Measurements from ENCODE around the gene ST6GAL1. TPM values are rescaled to one million over a fixed set of nuclear protein-coding genes. Genes with fewer than 3 reads are reported as not detected.

ST6GAL1 gene
- total RNA-seq, 1 donor from 2014 or later, result 36.6 TPM

DNA sequence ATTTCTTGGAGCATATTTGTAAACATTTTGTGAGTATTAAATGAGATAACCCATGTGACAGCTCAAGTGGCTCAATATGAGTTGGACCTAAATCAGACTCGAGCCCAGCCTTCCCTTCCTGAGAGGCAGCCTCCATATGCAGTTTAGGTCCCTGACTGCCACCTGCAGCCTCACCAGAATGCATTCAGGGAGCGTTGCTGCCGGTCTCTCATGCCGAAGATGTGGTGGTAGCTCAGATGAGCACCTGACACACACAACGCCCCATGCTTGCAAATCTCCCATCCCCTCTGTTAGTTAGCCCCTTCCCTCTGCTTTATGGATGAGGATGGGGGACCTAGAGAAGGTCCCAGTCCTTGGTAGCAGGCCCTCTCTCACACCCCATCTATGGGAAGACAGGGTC is 9.2 kb downstream of the ST6GAL1 start:
- TF ChIP-seq, protein P1, sequence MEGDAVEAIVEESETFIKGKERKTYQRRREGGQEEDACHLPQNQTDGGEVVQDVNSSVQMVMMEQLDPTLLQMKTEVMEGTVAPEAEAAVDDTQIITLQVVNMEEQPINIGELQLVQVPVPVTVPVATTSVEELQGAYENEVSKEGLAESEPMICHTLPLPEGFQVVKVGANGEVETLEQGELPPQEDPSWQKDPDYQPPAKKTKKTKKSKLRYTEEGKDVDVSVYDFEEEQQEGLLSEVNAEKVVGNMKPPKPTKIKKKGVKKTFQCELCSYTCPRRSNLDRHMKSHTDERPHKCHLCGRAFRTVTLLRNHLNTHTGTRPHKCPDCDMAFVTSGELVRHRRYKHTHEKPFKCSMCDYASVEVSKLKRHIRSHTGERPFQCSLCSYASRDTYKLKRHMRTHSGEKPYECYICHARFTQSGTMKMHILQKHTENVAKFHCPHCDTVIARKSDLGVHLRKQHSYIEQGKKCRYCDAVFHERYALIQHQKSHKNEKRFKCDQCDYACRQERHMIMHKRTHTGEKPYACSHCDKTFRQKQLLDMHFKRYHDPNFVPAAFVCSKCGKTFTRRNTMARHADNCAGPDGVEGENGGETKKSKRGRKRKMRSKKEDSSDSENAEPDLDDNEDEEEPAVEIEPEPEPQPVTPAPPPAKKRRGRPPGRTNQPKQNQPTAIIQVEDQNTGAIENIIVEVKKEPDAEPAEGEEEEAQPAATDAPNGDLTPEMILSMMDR (IDR thresholded peaks at IDR 0.05), result no peak
- H3K4me3 Mint-ChIP-seq (ENCODE audit: unreplicated experiment), result no peak overlapping the region
- no peaks in the 10 kb centered on the region for H3K27me3 Mint-ChIP-seq (ENCODE audit: low read depth)
- H3K9me3 Mint-ChIP-seq (ENCODE audit: low read depth), result peaks cover 3% of the 10 kb centered on the region
- H3K36me3 Mint-ChIP-seq (ENCODE audit: low read depth), result peaks cover 16% of the 10 kb centered on the region
- DNase-seq (ENCODE audit: low spot score), result no peak
- peaks cover 28% of the 10 kb centered on the region for H3K4me1 Mint-ChIP-seq (ENCODE audit: low read depth)
- H3K27ac Mint-ChIP-seq (ENCODE audit: unreplicated experiment), result no peak overlapping the region

DNA sequence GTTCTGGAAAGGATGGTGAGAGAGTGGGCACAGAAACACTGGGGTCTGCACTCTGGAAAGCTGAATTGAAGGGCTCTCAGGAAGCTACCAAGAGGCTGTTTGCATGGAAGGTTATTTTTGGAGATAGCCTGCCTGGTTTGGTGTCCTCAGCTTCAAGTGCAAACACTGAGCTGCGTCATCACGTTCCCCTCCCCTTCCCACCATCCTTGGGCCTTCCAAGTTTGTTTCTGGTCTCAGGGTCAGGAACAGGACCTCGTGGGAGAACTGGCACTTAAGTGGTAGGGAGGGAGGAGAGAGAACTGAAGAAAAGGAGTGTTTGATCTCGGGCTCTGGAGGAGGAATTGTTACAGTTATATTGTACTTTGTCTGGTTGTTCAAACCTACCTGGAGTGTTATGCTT is 10.6 kb downstream of the ST6GAL1 start:
- Mint-ChIP-seq H3K36me3 (ENCODE audit: low read depth) (peaks cover 12% of the 10 kb centered on the region), H3K9me3 (ENCODE audit: low read depth) (no peaks in the 10 kb centered on the region), H3K4me1 (ENCODE audit: low read depth) (peaks cover 32% of the 10 kb centered on the region), H3K27me3 (ENCODE audit: low read depth) (no peaks in the 10 kb centered on the region), H3K4me3 (ENCODE audit: unreplicated experiment) (no peak overlapping the region), H3K27ac (ENCODE audit: unreplicated experiment) (peak overlapping the region; percentile 71)
- DNase-seq (ENCODE audit: low spot score), result no peak
- TF ChIP-seq, protein P1 (IDR thresholded peaks at IDR 0.05), result no peak

DNA sequence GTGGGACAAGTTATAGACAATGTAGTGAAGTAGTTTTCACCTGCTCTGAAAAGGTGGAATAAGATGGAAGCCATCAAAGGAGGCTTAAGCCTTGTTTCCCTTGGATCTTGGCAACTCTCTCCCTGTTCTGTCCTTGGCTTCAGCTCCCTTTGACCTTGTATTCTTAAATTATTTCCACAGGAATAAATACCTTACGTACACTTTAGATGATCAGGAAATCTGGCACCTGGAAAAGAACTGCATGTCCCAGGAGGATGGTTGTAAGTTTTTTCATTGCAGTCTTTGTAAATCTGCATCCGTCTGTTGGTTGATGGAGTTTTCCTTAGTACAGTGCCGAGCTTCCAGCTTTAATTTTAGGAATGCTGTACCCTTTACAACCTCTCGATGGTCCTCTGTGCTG is 11.8 kb downstream of the ST6GAL1 start:
- Mint-ChIP-seq H3K27ac (ENCODE audit: unreplicated experiment) (no peak overlapping the region), H3K9me3 (ENCODE audit: low read depth) (no peaks in the 10 kb centered on the region), H3K4me3 (ENCODE audit: unreplicated experiment) (no peak overlapping the region), H3K27me3 (ENCODE audit: low read depth) (no peaks in the 10 kb centered on the region), H3K36me3 (ENCODE audit: low read depth) (peaks cover 16% of the 10 kb centered on the region), H3K4me1 (ENCODE audit: low read depth) (peaks cover 32% of the 10 kb centered on the region)
- no peak for DNase-seq (ENCODE audit: low spot score)
- TF ChIP-seq, protein P1 (IDR thresholded peaks at IDR 0.05), result no peak

DNA sequence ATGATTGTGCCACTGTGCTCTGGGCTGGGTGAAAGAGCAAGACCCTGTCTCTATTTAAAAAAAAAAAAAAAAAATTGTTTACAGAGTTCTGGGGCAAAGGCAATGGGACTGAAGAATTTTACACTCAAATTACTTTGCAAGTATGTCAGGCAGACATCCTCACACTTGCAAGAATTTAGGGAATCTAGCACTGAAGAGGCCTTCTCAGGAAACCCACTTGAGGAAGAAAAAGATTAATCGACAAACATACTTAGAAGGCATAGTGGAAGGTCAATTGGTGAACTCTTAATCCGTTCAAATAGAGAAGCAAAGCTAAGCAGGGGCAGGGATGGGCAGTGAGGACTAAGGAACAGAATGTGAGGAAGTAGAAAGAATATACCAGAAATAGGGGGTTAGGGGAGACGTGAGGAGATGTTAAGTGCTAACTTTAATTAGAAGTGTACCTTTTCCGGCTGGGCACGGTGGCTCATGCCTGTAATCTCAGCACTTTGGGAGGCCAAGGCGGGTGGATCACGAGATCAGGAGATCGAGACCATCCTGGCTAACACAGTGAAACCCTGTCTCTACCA is 15.0 kb downstream of the ST6GAL1 start:
- no peak for DNase-seq (ENCODE audit: low spot score)
- TF ChIP-seq, protein P1 (IDR thresholded peaks at IDR 0.05), result no peak
- Mint-ChIP-seq H3K27ac (ENCODE audit: unreplicated experiment) (peak overlapping the region; percentile 33), H3K9me3 (ENCODE audit: low read depth) (no peaks in the 10 kb centered on the region), H3K4me1 (ENCODE audit: low read depth) (peaks cover 19% of the 10 kb centered on the region), H3K4me3 (ENCODE audit: unreplicated experiment) (no peak overlapping the region), H3K27me3 (ENCODE audit: low read depth) (no peaks in the 10 kb centered on the region), H3K36me3 (ENCODE audit: low read depth) (peaks cover 19% of the 10 kb centered on the region)

DNA sequence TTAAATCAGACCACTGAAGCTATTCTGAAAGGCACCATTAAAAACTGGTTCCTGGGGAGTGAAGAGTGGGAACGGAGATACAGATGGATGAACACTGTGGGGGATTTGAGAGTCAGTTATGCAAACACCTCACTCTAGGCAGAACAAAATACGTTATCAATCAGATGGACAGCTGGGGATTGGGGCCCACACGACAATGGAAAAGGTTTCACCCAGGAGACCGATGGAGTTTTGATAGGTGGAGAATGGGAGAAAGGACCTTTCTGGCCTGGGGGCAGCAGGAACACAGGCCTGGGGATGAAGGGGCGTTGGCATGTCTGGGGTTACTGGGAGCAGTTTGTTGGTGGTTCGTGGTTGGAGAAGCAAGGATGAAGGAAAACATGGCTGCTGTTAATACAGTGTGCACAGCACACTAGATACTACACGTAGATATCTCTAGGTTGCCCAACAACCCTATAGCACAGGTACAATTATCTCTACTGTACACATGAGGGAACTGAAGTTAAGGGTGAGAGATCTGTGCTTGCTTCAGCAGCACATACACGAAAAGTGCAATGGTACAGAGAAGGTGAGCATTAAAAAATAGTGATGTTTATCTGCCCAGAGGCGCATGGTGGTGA is 16.5 kb downstream of the ST6GAL1 start:
- Mint-ChIP-seq H3K4me3 (ENCODE audit: unreplicated experiment) (no peak overlapping the region), H3K9me3 (ENCODE audit: low read depth) (peaks cover 3% of the 10 kb centered on the region), H3K27ac (ENCODE audit: unreplicated experiment) (no peak overlapping the region), H3K4me1 (ENCODE audit: low read depth) (peaks cover 7% of the 10 kb centered on the region), H3K36me3 (ENCODE audit: low read depth) (peaks cover 18% of the 10 kb centered on the region), H3K27me3 (ENCODE audit: low read depth) (no peaks in the 10 kb centered on the region)
- DNase-seq (ENCODE audit: low spot score), result no peak
- TF ChIP-seq, protein P1 (IDR thresholded peaks at IDR 0.05), result no peak
